Psoas muscle (tissue), 8 donors: Measurements from ENCODE around the gene ACTN4. TPM values are rescaled to one million over a fixed set of nuclear protein-coding genes. Genes with fewer than 3 reads are reported as not detected.
A peak's percentile ranks its signal among the peaks of the same experiment; 100 is the strongest.

Experiments
- ATAC-seq, 4 donors: fragments of 200-7000 bp; cut with Tn5 transposase; one replicate each; pipeline ENCODE4 v1.9.1; 2020; ENCODE audit warnings: moderate library complexity in 3 of 4, mild to moderate bottlenecking in 2 of 4
- DNase-seq, 2 donors: peaks; one replicate each; pipeline ENCODE4 v3.0.0-alpha.2; 2020
- H3K27ac ChIP-seq: fragments of 200-600 bp; one replicate; pipeline ENCODE4 v1.8.0; 2022
- H3K27me3 ChIP-seq, 3 donors: fragments of 200-600 bp in 1 of 3; one replicate each; pipeline versions ENCODE4 v1.6.1 to v1.8.0; 2013 to 2022; ENCODE audit warnings: low read length in 2 of 3, mild to moderate bottlenecking in 2 of 3, moderate library complexity in 1 of 3; ENCODE audit not compliant: insufficient read depth in 3 of 3
- H3K36me3 ChIP-seq, 2 donors: fragments of 200-600 bp in 1 of 2; one replicate each; pipeline versions ENCODE4 v1.6.1 to v1.8.0; 2013 to 2022; ENCODE audit warnings: low read depth in 1 of 2, mild to moderate bottlenecking in 1 of 2, moderate library complexity in 1 of 2; ENCODE audit not compliant: insufficient read depth in 1 of 2
- H3K4me1 ChIP-seq: fragments of 200-600 bp; one replicate; pipeline ENCODE4 v1.8.0; 2022
- H3K4me3 ChIP-seq: fragments of 200-600 bp; one replicate; pipeline ENCODE4 v1.8.0; 2022; ENCODE audit warnings: mild to moderate bottlenecking
- H3K9me3 ChIP-seq: fragments of 200-600 bp; one replicate; pipeline ENCODE4 v1.8.0; 2022
- CTCF ChIP-seq: fragments of 200-600 bp; IDR thresholded peaks from one replicate; pipeline ENCODE4 v1.8.0; 2022; ENCODE audit warnings: antibody characterized with exemption
- WGBS, 3 donors: extraction: QIAGEN DNeasy Blood & Tissue Kit; methylation state at CpG; one replicate each; pipeline versions ENCODE4 v1.1.6 to v1.1.7; 2013; 5-methylcytosine and 5-hydroxymethylcytosine counted together
- intact Hi-C, 2 donors: fragments of 100-400 bp; cut with DNase I; formaldehyde crosslinking; loops; one replicate each; pipeline versions ENCODE4 v1.11.0 to v1.14.2; 2022
- polyA plus RNA-seq, 3 donors: library from polyadenylated mRNA; stranded (reverse); fragments of 200-250 nt; gene quantifications; one replicate each; pipeline ENCODE4 v1.2.3, GENCODE V29; 2013
- total RNA-seq, 4 donors: library from RNA; stranded (reverse); fragmentation: NEBNext Ultra II Directional in 2 of 4; extraction: Animal tissue kit (Norgen Biotek cat#: 25700) in 2 of 4; gene quantifications; one replicate each; pipeline versions ENCODE4 v1.2.1 to v1.2.4, GENCODE V29; 2021 to 2023
- donor health status: healthy with polysubstance abuse.
- donor health status: DM: no; HTN: no; CAD: no; lungs with moderate emphysema.
- donor health status: Bipolar disorder and iron deficiency.
- donor health status: healthy.
- donor health status: DM: yes; HTN: yes; CAD: no.
- donor health status: DM: no; HTN: no; CAD: no.
- donor health status: DM: no; HTN: no; CAD: no.
- donor health status: DM: yes; HTN: yes; CAD: no.

Gene ACTN4
- total and polyA plus RNA-seq, 7 donors = 38.3 to 127 (median 79.9) TPM

- no peak for TF ChIP-seq CTCF
- Histone ChIP-seq H3K27ac (peak overlapping the region; percentile 95), H3K9me3 (no peaks in the 10 kb centered on the region), H3K27me3 (no peaks in the 10 kb centered on the region), H3K36me3 (no peaks in the 10 kb centered on the region), H3K4me3 (peak overlapping the region; percentile 86), H3K4me1 (peaks cover 88% of the 10 kb centered on the region)
- peak in 1 of 4 donors; percentile 25 for ATAC-seq
- no peak for DNase-seq
- 13 to 22% (median 15%) methylated on average over 7 of the region's 7 CpGs for WGBS, 3 donors
- intact Hi-C loops = loop anchor here (5.0 kb wide), 2 partner anchors 39 to 64 kb away; no protein-coding TSS in a partner anchor
These were observed 5.7 kb downstream of the ACTN4 start for GRCh38 chr19:38653028-38653571.

- Histone ChIP-seq H3K36me3 (no peaks in the 10 kb centered on the region), H3K4me1 (peaks cover 100% of the 10 kb centered on the region), H3K4me3 (peak overlapping the region; percentile 86), H3K27me3 (no peaks in the 10 kb centered on the region), H3K9me3 (no peaks in the 10 kb centered on the region), H3K27ac (peak overlapping the region; percentile 95)
- 6 to 9% (median 8%) methylated on average over 6 of the region's 6 CpGs for WGBS, 3 donors
- intact Hi-C loops = loop anchor here (5.0 kb wide), 2 partner anchors 38 to 63 kb away; no protein-coding TSS in a partner anchor
- peak in 1 of 4 donors; percentile 35 for ATAC-seq
- DNase-seq = no peak
- TF ChIP-seq CTCF = no peak
These were observed 7.2 kb downstream of the ACTN4 start for GRCh38 chr19:38654628-38655055.

GRCh38 chr19:38655148-38655824 is 7.8 kb downstream of the ACTN4 start:
- 49 to 60% (median 51%) methylated on average over 5 of the region's 5 CpGs for WGBS, 3 donors
- ATAC-seq (no peak), DNase-seq (no peak)
- H3K36me3 ChIP-seq = no peaks in the 10 kb centered on the region
- peaks cover 100% of the 10 kb centered on the region for H3K4me1 ChIP-seq
- intact Hi-C loops = no loop called here
- no peaks in the 10 kb centered on the region for H3K27me3 ChIP-seq
- no peaks in the 10 kb centered on the region for H3K9me3 ChIP-seq
- H3K4me3 ChIP-seq = peak overlapping the region; percentile 7
- peak overlapping the region; percentile 95 for H3K27ac ChIP-seq
- no peak for TF ChIP-seq CTCF

GRCh38 chr19:38656171-38656981 is 8.9 kb downstream of the ACTN4 start:
- ATAC-seq (peak in 2 of 4 donors; percentile 24 to 39), DNase-seq (no peak)
- peak overlapping the region; percentile 95 for H3K27ac ChIP-seq
- no peaks in the 10 kb centered on the region for H3K36me3 ChIP-seq
- WGBS, 3 donors = 59 to 68% (median 61%) methylated on average over 7 of the region's 7 CpGs
- H3K9me3 ChIP-seq = no peaks in the 10 kb centered on the region
- H3K4me1 ChIP-seq = peaks cover 95% of the 10 kb centered on the region
- intact Hi-C loops = no loop called here
- no peak for TF ChIP-seq CTCF
- H3K4me3 ChIP-seq = no peak overlapping the region
- no peaks in the 10 kb centered on the region for H3K27me3 ChIP-seq
